IPS DF 6.9 (cell line): ENCODE measurements around the gene PATJ.

Experiments
- DNase-seq: peaks from one replicate; pipeline ENCODE4 v3.0.0-alpha.2; 2013; ENCODE audit warnings: low read depth, low spot score
- H3K27ac ChIP-seq: one replicate; pipeline ENCODE4 v1.5.1; 2013; ENCODE audit warnings: low read length, control low read depth
- H3K27me3 ChIP-seq: 2 replicates; pipeline ENCODE4 v1.6.1; 2013; ENCODE audit warnings: mild to moderate bottlenecking, low read length; ENCODE audit not compliant: control insufficient read depth, insufficient read depth
- H3K36me3 ChIP-seq: 2 replicates; pipeline ENCODE4 v1.6.1; 2013; ENCODE audit warnings: low read length; ENCODE audit not compliant: control insufficient read depth, insufficient read depth
- H3K4me1 ChIP-seq: 2 replicates; pipeline ENCODE4 v1.6.1; 2013; ENCODE audit warnings: low read length; ENCODE audit not compliant: control insufficient read depth, insufficient read depth
- H3K4me3 ChIP-seq: 2 replicates; pipeline ENCODE4 v1.5.1; 2013; ENCODE audit warnings: mild to moderate bottlenecking, low read length
- H3K9me3 ChIP-seq: 2 replicates; pipeline ENCODE4 v1.6.1; 2013; ENCODE audit warnings: low read length, inconsistent platforms; ENCODE audit not compliant: control insufficient read depth, insufficient read depth
- WGBS: extraction: QIAGEN DNeasy Blood & Tissue Kit; methylation state at CpG from one replicate; pipeline ENCODE4 v1.1.7; 2013; ENCODE audit warnings: mixed read lengths, missing lambda C conversion rate; ENCODE audit not compliant: insufficient read length, insufficient coverage; 5-methylcytosine and 5-hydroxymethylcytosine counted together

The PATJ gene

GRCh38 chr1:62088439-62088838, 346.2 kb downstream of the PATJ start:
- no peak overlapping the region for H3K27ac ChIP-seq
- H3K36me3 ChIP-seq: no peaks in the 10 kb centered on the region
- no peaks in the 10 kb centered on the region for H3K9me3 ChIP-seq
- H3K4me1 ChIP-seq: no peaks in the 10 kb centered on the region
- no peak for DNase-seq
- H3K4me3 ChIP-seq: no peak overlapping the region
- no peaks in the 10 kb centered on the region for H3K27me3 ChIP-seq

GRCh38 chr1:62089570-62089969, 347.3 kb downstream of the PATJ start:
- Histone ChIP-seq H3K4me3 (no peak overlapping the region), H3K27ac (no peak overlapping the region), H3K36me3 (no peaks in the 10 kb centered on the region), H3K27me3 (no peaks in the 10 kb centered on the region), H3K9me3 (no peaks in the 10 kb centered on the region), H3K4me1 (no peaks in the 10 kb centered on the region)
- WGBS: no CpG with 5 or more reads among the region's 2 CpGs
- no peak for DNase-seq

GRCh38 chr1:62090016-62090415, 347.7 kb downstream of the PATJ start:
- no peak overlapping the region for H3K4me3 ChIP-seq
- no peaks in the 10 kb centered on the region for H3K36me3 ChIP-seq
- no peaks in the 10 kb centered on the region for H3K27me3 ChIP-seq
- DNase-seq: no peak
- no peaks in the 10 kb centered on the region for H3K9me3 ChIP-seq
- no CpG with 5 or more reads among the region's 5 CpGs for WGBS
- H3K27ac ChIP-seq: no peak overlapping the region
- H3K4me1 ChIP-seq: no peaks in the 10 kb centered on the region

DNA sequence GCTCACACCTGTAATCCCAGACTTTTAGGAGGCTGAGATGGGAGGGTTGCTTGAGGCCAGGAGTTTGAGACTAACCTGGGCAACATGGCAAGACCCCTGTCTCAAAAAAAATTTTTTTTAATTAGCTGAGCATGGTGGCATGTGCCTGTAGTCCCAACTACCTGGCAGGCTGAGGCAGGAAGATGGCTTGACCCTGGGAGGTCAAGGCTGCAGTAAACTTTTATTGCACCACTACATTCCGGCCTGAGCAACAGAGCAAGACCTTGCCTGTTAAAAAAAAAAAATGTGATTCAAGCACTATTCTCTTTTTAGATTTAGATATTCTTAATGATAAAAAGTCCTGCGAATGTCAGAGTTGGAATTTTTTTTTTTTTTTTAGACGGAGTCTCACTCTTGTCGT, 349.8 kb downstream of the PATJ start:
- no peak overlapping the region for H3K27ac ChIP-seq
- no peaks in the 10 kb centered on the region for H3K27me3 ChIP-seq
- H3K4me1 ChIP-seq: no peaks in the 10 kb centered on the region
- H3K4me3 ChIP-seq: no peak overlapping the region
- no peaks in the 10 kb centered on the region for H3K36me3 ChIP-seq
- DNase-seq: no peak
- no CpG with 5 or more reads among the region's 4 CpGs for WGBS
- no peaks in the 10 kb centered on the region for H3K9me3 ChIP-seq

DNA sequence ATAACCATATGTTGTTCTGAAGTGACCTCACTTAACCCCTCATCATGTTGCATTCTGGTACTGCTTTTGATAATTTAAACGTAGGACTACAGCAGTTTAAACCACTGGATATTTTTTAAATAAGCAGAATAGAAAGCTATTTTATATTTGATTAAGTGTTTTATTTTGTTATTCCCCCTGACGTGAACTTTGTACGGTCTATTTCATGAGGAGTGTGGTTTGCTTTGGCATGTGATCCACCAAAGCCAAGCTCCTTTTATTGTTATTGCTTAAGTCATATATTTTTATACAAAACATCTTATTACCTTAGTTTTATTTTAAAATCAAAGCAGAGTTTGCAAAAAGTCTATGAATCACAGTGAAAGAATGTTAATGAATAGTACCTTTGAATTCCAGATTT, 351.0 kb downstream of the PATJ start:
- Histone ChIP-seq H3K4me3 (no peak overlapping the region), H3K36me3 (no peaks in the 10 kb centered on the region), H3K4me1 (no peaks in the 10 kb centered on the region), H3K27me3 (no peaks in the 10 kb centered on the region), H3K27ac (no peak overlapping the region), H3K9me3 (no peaks in the 10 kb centered on the region)
- no peak for DNase-seq
- WGBS: no CpG with 5 or more reads among the region's 3 CpGs

DNA sequence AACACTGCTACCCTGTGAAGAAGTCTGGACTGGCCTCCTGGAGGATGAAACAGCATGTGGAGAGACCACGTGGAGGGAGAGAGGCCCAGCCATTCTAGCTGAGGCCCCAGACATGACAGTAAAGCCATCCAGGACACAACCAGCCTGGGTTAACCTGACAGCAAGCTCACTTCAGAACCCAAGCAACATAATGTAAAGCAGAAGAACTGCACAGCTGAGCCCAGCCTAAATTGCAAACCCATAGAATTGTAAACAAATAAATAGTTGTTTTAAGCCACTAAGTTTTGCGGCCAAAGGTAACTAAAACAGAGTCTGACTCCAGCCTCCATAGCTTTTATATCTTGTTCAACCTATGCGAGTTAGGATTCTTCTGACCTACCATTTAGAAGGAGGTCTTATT, 355.2 kb downstream of the PATJ start:
- H3K36me3 ChIP-seq: no peaks in the 10 kb centered on the region
- DNase-seq: no peak
- WGBS: no CpG with 5 or more reads among the region's 3 CpGs
- H3K27me3 ChIP-seq: no peaks in the 10 kb centered on the region
- H3K4me3 ChIP-seq: no peak overlapping the region
- no peak overlapping the region for H3K27ac ChIP-seq
- H3K9me3 ChIP-seq: no peaks in the 10 kb centered on the region
- H3K4me1 ChIP-seq: no peaks in the 10 kb centered on the region

- WGBS: no CpG with 5 or more reads among the region's 2 CpGs
- no peak overlapping the region for H3K4me3 ChIP-seq
- H3K9me3 ChIP-seq: no peaks in the 10 kb centered on the region
Observed at GRCh38 chr1:62100442-62100841, 358.2 kb downstream of the PATJ start.

GRCh38 chr1:62103846-62104245, 361.6 kb downstream of the PATJ start:
- Histone ChIP-seq H3K4me1 (no peaks in the 10 kb centered on the region), H3K27ac (no peak overlapping the region), H3K4me3 (no peak overlapping the region), H3K36me3 (no peaks in the 10 kb centered on the region), H3K27me3 (no peaks in the 10 kb centered on the region), H3K9me3 (no peaks in the 10 kb centered on the region)
- no CpG with 5 or more reads among the region's 3 CpGs for WGBS
- no peak for DNase-seq

More at GRCh38 chr1:62100442-62100841, 358.2 kb downstream of the PATJ start:
- Histone ChIP-seq H3K4me1 (no peaks in the 10 kb centered on the region), H3K27me3 (no peaks in the 10 kb centered on the region), H3K27ac (no peak overlapping the region), H3K36me3 (no peaks in the 10 kb centered on the region)
- DNase-seq: no peak

- no peak for DNase-seq
- H3K36me3 ChIP-seq: no peaks in the 10 kb centered on the region
- no peak overlapping the region for H3K4me3 ChIP-seq
- no peaks in the 10 kb centered on the region for H3K27me3 ChIP-seq
- no peaks in the 10 kb centered on the region for H3K9me3 ChIP-seq
- WGBS: no CpG with 5 or more reads among the region's 1 CpG
- H3K27ac ChIP-seq: no peak overlapping the region
- H3K4me1 ChIP-seq: no peaks in the 10 kb centered on the region
Observed at GRCh38 chr1:62107923-62108322, 365.6 kb downstream of the PATJ start.

- no peak overlapping the region for H3K27ac ChIP-seq
- H3K27me3 ChIP-seq: no peaks in the 10 kb centered on the region
- WGBS: no CpG with 5 or more reads among the region's 5 CpGs
- DNase-seq: no peak
- H3K36me3 ChIP-seq: no peaks in the 10 kb centered on the region
- no peak overlapping the region for H3K4me3 ChIP-seq
- no peaks in the 10 kb centered on the region for H3K9me3 ChIP-seq
- H3K4me1 ChIP-seq: no peaks in the 10 kb centered on the region
Observed at GRCh38 chr1:62109124-62109523, 366.8 kb downstream of the PATJ start.

DNA sequence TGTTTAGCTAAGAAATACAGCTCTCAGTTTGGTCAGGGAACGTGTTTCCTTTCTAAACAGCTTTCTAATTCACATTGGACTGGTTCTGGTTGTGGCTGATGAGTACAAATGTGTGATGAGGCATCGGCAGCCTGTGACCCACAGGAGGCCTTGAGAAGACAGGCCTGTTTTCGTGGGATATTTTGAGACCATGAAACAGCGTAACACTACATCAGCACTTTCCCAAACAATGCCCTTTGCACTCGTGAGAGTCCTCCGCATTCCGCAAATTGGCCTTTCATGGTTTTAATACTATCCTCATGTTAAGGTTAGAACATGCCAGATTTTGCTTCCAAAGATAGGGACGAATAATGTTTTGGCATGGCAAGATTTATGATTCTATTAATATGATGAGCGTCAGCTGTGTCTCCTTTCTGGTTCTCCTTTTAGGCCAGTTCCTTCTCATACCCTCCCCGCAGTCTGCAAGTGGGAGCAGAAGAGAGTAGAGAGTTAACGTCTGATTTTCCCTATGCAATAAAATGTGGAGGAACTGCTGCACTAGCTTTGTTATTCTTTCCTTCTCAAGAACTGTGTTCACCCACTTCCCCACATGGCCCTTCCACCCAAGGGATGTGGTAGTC, 368.0 kb downstream of the PATJ start:
- H3K4me1 ChIP-seq: no peaks in the 10 kb centered on the region
- H3K9me3 ChIP-seq: no peaks in the 10 kb centered on the region
- H3K27ac ChIP-seq: no peak overlapping the region
- H3K4me3 ChIP-seq: no peak overlapping the region
- H3K27me3 ChIP-seq: no peaks in the 10 kb centered on the region
- no peak for DNase-seq
- no peaks in the 10 kb centered on the region for H3K36me3 ChIP-seq
- no CpG with 5 or more reads among the region's 11 CpGs for WGBS
